IPS-20b (cell line): ENCODE measurements around the gene LRP5.
A peak's percentile ranks its signal among the peaks of the same experiment; 100 is the strongest.
"Not testable (repeated sequence)": the region's sequence is repeated elsewhere in the genome, so short reads cannot be mapped to it uniquely, and the experiment has no call there.

Experiments
- H3K27ac ChIP-seq: one replicate; pipeline ENCODE4 v1.5.1; 2013; ENCODE audit warnings: low read length
- H3K27me3 ChIP-seq: 2 replicates; pipeline ENCODE4 v1.6.1; 2013; ENCODE audit warnings: mild to moderate bottlenecking, low read length, inconsistent platforms; ENCODE audit not compliant: insufficient read depth
- H3K36me3 ChIP-seq: 2 replicates; pipeline ENCODE4 v1.6.1; 2013; ENCODE audit warnings: low read depth, mild to moderate bottlenecking, inconsistent platforms, low read length, moderate library complexity; ENCODE audit not compliant: insufficient read depth
- H3K4me1 ChIP-seq: 2 replicates; pipeline ENCODE4 v1.6.1; 2013; ENCODE audit warnings: mild to moderate bottlenecking, control low read depth, inconsistent platforms, low read length, moderate library complexity; ENCODE audit not compliant: insufficient read depth
- H3K4me3 ChIP-seq: 2 replicates; pipeline ENCODE4 v1.5.1; 2013; ENCODE audit warnings: mild to moderate bottlenecking, low read length, inconsistent platforms
- H3K9ac ChIP-seq: 2 replicates; pipeline ENCODE4 v1.6.1; 2013; ENCODE audit warnings: low read depth, mild to moderate bottlenecking, inconsistent platforms, low read length, moderate library complexity
- H3K9me3 ChIP-seq: 2 replicates; pipeline ENCODE4 v1.6.1; 2013; ENCODE audit warnings: mild to moderate bottlenecking, low read depth, low read length, inconsistent platforms; ENCODE audit not compliant: insufficient read depth

Gene LRP5

GRCh38 chr11:68461575-68461917 is 149.2 kb downstream of the LRP5 start:
- Histone ChIP-seq H3K27ac (no peak overlapping the region), H3K9me3 (no peaks in the 10 kb centered on the region), H3K27me3 (no peaks in the 10 kb centered on the region), H3K4me1 (peaks cover 9% of the 10 kb centered on the region; the same call in 1 of the 2 replicates), H3K9ac (peak overlapping the region; percentile 86; the same call in 1 of the 2 replicates), H3K4me3 (peak overlapping the region; percentile 89), H3K36me3 (no peaks in the 10 kb centered on the region)

DNA sequence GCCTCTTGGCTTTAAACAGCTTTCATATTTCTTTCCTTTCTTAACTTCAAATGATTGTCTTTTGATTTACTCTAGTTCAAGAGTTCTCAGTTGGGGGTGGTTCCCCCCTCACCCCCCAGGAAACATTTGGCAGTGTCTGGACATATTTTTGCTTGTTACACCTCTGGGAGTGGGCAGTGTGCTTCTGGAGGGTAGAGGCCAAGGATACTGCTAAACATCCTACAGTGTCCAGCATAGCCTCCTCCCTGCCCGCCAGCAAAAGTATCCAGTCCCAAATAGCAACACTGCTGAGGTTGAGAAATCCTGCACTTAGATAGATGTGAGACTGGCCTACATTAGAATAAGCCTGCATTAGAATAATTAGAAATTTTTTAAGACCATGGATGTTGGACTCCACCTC is 151.3 kb downstream of the LRP5 start:
- H3K9me3 ChIP-seq: no peaks in the 10 kb centered on the region

DNA sequence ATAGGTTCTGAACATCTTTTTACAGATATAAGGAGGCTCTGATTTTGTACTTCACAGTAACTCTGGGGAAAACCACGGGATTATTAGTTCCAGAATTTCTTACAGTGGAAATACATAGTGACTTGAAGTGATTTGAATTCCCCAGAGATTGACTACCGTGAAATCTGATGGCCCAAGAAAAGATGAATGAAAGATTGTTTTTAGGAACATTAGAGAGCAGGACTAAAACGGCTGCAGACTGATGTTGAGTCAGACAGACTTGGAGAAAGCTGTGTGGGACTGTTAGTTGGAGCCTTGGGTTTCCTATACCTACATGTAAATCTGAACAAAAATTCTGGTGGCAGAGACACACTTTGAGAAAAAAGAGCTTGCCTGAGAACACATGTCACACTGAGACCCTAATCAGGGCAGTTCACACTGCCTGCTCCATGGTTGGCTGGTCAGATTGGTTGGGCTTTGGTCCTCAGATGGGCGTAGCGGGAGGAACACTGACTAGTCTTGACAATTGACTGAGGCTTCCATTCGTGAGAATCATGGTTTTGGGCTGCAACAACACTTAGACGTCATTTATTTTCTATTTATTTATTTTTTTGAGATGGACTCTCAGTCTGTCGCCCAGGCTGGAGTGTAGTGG is 154.9 kb downstream of the LRP5 start:
- H3K27me3 ChIP-seq: no peaks in the 10 kb centered on the region
- peaks cover 12% of the 10 kb centered on the region for H3K36me3 ChIP-seq
- H3K9ac ChIP-seq: no peak overlapping the region
- H3K4me1 ChIP-seq: peaks cover 22% of the 10 kb centered on the region
- H3K9me3 ChIP-seq: no peaks in the 10 kb centered on the region
- no peak overlapping the region for H3K4me3 ChIP-seq
- no peak overlapping the region for H3K27ac ChIP-seq

More for the DNA sequence above, 151.3 kb downstream of the LRP5 start:
- Histone ChIP-seq H3K4me3 (no peak overlapping the region), H3K9ac (no peak overlapping the region), H3K36me3 (no peaks in the 10 kb centered on the region), H3K4me1 (peaks cover 13% of the 10 kb centered on the region; the same call in 1 of the 2 replicates), H3K27ac (no peak overlapping the region), H3K27me3 (no peaks in the 10 kb centered on the region)

- peaks cover 19% of the 10 kb centered on the region for H3K4me1 ChIP-seq
- no peak overlapping the region for H3K4me3 ChIP-seq
- H3K27ac ChIP-seq: no peak overlapping the region
- H3K9ac ChIP-seq: no peak overlapping the region
- no peaks in the 10 kb centered on the region for H3K27me3 ChIP-seq
- peaks cover 4% of the 10 kb centered on the region; the same call in 1 of the 2 replicates for H3K9me3 ChIP-seq
- peaks cover 20% of the 10 kb centered on the region for H3K36me3 ChIP-seq
Observed at GRCh38 chr11:68468217-68468828, 155.9 kb downstream of the LRP5 start.

DNA sequence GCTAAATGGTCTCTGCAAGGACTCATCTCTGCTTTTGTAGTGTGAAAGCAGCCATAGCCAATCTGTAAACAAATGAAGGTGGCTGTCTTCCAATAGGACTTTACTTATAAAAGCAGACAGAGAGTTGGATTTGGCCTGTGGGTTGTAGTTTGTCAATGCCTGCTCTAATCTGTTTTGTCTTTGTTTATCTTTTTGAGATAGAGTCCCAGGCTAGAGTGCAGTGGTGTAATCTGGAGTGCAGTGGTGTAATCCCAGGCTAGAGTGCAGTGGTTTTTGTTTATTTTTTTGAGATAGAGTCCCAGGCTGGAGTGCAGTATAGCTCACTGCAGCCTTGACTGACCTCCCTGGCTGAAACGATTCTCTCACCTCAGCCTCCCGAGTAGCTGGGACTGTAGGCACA is 156.7 kb downstream of the LRP5 start:
- H3K9ac ChIP-seq: no peak overlapping the region
- peaks cover 25% of the 10 kb centered on the region for H3K36me3 ChIP-seq
- peaks cover 15% of the 10 kb centered on the region for H3K4me1 ChIP-seq

DNA sequence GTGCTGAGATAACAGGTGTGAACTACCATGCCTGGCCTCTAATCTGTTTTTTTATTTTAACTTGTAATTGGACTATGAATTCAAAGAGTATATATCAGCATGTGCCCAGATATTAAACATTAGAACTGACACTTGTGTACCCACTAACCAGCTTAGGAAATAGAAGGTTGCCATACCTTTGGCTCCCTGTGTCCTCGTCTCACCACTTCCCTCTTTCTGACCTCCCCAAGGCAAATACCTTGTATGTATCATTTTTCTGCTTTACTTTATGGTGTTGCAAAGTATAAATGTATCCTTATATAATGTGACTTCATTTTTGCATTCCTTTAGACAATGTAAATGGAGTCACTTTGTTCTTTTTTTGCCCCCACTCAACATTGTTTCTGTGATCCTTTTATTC is 157.3 kb downstream of the LRP5 start:
- no peaks in the 10 kb centered on the region for H3K27me3 ChIP-seq
- no peak overlapping the region for H3K27ac ChIP-seq
- no peak overlapping the region for H3K9ac ChIP-seq
- H3K4me1 ChIP-seq: peaks cover 15% of the 10 kb centered on the region
- H3K36me3 ChIP-seq: peaks cover 29% of the 10 kb centered on the region
- no peak overlapping the region for H3K4me3 ChIP-seq
- peaks cover 4% of the 10 kb centered on the region; the same call in 1 of the 2 replicates for H3K9me3 ChIP-seq

More for the DNA sequence above, 156.7 kb downstream of the LRP5 start:
- Histone ChIP-seq H3K27ac (no peak overlapping the region), H3K27me3 (no peaks in the 10 kb centered on the region), H3K9me3 (peaks cover 4% of the 10 kb centered on the region; the same call in 1 of the 2 replicates), H3K4me3 (no peak overlapping the region)

- no peak overlapping the region for H3K27ac ChIP-seq
- H3K36me3 ChIP-seq: peaks cover 29% of the 10 kb centered on the region
- H3K4me1 ChIP-seq: peaks cover 15% of the 10 kb centered on the region
- no peak overlapping the region for H3K4me3 ChIP-seq
- peaks cover 4% of the 10 kb centered on the region; the same call in 1 of the 2 replicates for H3K9me3 ChIP-seq
- H3K9ac ChIP-seq: no peak overlapping the region
- no peaks in the 10 kb centered on the region for H3K27me3 ChIP-seq
Observed at GRCh38 chr11:68470304-68470811, 158.0 kb downstream of the LRP5 start.

DNA sequence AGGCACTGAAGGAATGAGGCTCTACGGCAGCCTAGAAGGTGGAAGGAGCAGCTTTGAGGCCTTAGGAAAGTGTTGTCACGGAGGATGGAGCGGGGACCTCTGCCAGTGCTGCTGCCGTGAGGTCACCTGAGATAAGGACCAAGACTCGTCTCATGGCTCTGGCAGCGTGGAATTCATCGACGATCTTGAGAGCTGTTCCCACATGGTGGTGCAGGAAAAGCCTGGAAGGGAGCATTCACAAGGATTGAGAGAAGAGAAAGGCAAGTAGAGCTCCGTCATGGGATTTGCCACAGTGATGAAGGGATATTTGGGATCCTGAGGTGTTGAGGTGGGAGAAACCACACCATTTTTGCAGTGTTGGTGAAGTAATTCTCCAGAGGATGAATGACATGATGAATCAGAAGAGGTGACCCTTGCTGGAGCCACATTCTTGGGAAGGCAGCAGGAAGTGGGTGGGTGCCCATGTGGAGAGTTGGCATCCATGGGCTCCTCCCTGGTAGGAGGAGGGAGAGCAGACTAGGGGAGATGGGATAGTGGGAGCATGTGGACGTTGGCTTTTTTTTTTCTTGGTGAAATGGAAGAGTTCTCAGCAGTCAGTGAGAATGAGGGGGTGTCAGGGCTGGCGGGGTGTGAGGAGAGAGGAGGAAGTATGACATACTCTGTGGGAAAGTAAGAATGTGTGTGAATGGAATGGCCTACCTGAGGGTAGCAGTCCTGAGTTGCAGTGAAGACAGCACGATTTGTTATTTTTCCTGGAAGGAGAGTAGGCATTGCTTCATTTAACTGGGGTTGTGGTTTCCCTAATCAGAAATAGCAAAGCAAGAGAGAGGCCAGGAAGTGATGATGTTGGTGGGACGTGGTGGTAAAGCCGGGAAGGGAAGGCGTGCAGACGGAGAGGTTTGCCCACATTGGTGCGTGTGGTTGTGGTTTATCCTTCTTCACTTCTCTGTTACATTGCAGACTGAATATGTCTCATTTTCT is 159.3 kb downstream of the LRP5 start:
- Histone ChIP-seq H3K4me1 (peaks cover 15% of the 10 kb centered on the region), H3K27me3 (no peaks in the 10 kb centered on the region), H3K36me3 (peaks cover 31% of the 10 kb centered on the region), H3K4me3 (no peak overlapping the region), H3K9me3 (peaks cover 4% of the 10 kb centered on the region; the same call in 1 of the 2 replicates), H3K9ac (no peak overlapping the region), H3K27ac (no peak overlapping the region)

- Histone ChIP-seq H3K36me3 (peaks cover 39% of the 10 kb centered on the region), H3K27me3 (no peaks in the 10 kb centered on the region), H3K4me1 (peaks cover 15% of the 10 kb centered on the region)
Observed at GRCh38 chr11:68472778-68473177, 160.4 kb downstream of the LRP5 start.

DNA sequence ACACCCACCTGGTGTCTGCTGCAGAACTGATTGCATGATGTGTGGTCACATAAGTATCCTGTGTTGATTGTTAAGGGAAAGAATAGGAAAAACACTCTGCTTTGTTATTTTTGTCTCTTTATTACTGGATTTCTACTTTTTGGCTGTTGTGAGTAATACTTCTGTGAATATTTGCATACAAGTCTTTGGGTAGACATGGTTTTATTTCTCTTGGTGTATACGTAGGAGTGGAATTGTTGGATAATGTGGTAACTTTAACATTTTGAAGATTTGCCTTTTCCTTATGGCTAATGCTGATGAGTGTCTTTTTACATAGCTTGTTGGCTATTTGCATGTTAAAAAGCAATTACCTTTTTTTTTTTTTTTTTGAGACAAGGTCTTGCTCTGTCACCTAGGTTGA is 161.3 kb downstream of the LRP5 start:
- H3K4me1 ChIP-seq: peaks cover 12% of the 10 kb centered on the region
- H3K36me3 ChIP-seq: peaks cover 39% of the 10 kb centered on the region
- no peak overlapping the region for H3K4me3 ChIP-seq
- H3K9ac ChIP-seq: no peak overlapping the region
- H3K27me3 ChIP-seq: no peaks in the 10 kb centered on the region
- H3K9me3 ChIP-seq: peaks cover 4% of the 10 kb centered on the region; the same call in 1 of the 2 replicates
- no peak overlapping the region for H3K27ac ChIP-seq

More at GRCh38 chr11:68472778-68473177, 160.4 kb downstream of the LRP5 start:
- peaks cover 4% of the 10 kb centered on the region; the same call in 1 of the 2 replicates for H3K9me3 ChIP-seq
- no peak overlapping the region for H3K4me3 ChIP-seq
- no peak overlapping the region for H3K9ac ChIP-seq
- H3K27ac ChIP-seq: no peak overlapping the region

- H3K4me1 ChIP-seq, H3K9me3 ChIP-seq, H3K27me3 ChIP-seq, H3K4me3 ChIP-seq, H3K9ac ChIP-seq, H3K27ac ChIP-seq: not testable (repeated sequence)
- H3K36me3 ChIP-seq: peaks cover 43% of the 10 kb centered on the region
Observed at GRCh38 chr11:68475626-68476025, 163.2 kb downstream of the LRP5 start.
